Stimulated activated CD4-positive, alpha-beta T cell treated with anti-CD3 and anti-CD28 coated beads, Interleukin-12 subunit alpha, Interleukin-12 subunit beta, amount 100 ng/mL, for 48 hours (primary cell): ENCODE data around the gene MMP3.

Experiments
- DNase-seq, 3 donors: peaks; one replicate each; pipeline ENCODE4 v3.0.0-alpha.2; 2020; ENCODE audit warnings: low read depth in 2 of 3, low spot score in 1 of 3

The MMP3 gene

GRCh38 chr11:102791271-102792036, 52.0 kb downstream of the MMP3 start:
- no peak for DNase-seq

GRCh38 chr11:102788334-102788995, 54.9 kb downstream of the MMP3 start:
- no peak for DNase-seq
